HG02759 (cell line): ENCODE results near the gene ENDOD1.
"Not testable (repeated sequence)": the region's sequence is repeated elsewhere in the genome, so short reads cannot be mapped to it uniquely, and the experiment has no call there.

Source experiments
- ATAC-seq: cut with Tn5 transposase; IDR thresholded peaks from one replicate; pipeline ENCODE4 v1.9.1; 2021; ENCODE audit warnings: mild to moderate bottlenecking, moderate library complexity; ENCODE audit not compliant: unreplicated experiment

ENDOD1 gene

GRCh38 chr11:95089620-95090542, at the start of gene ENDOD1:
ENDOD1 (plus strand) TSS chr11:95089846; CDS start chr11:95089928, 82 bp downstream.
- ATAC-seq = peak; percentile 88

DNA sequence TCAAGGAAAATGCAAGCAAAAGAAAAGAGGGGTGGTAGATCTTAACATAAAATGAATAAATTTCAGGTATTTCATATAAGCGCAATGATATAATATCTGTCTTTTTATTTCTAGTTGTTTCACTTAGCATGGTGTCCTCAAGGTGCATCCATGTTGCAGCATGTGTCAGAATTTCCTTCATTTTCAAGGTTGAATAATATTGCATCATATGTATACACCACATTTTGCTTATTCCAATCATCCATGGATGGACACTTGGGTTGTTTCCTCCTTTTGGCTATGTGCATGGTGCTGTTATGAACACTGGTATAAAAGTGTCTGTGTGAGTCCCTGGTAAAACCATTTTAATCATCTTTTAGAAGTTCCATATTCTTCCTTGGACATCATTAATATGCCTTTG, 47.4 kb upstream of the ENDOD1 start:
- ATAC-seq = no peak

- ATAC-seq = no peak
These were observed 46.7 kb upstream of the ENDOD1 start for GRCh38 chr11:95042906-95043305.

- no peak for ATAC-seq
These were observed 45.6 kb upstream of the ENDOD1 start for GRCh38 chr11:95044010-95044409.

DNA sequence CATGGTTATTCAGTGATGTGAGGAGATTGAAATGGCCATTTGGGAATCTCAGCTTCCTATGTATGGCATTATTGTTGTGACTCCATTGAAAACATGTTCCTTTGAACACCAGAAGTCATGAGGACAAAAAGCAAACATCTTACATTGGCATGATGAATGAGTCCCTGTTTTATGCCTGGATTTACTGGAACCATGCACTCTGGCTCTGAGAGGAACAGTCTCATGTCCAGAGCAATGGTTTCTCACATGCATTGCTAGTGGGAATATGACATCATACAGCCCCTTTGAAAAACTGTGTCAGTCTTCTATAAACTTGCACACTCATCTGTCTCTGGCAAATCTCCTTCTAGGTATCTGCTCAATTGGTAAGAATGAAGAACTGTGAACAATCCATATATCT, 43.8 kb upstream of the ENDOD1 start:
- ATAC-seq = no peak

- ATAC-seq = not testable (repeated sequence)
These were observed 40.5 kb upstream of the ENDOD1 start, which contains the start of gene KDM4F for GRCh38 chr11:95049122-95049521. KDM4F (plus strand) TSS chr11:95049422.

DNA sequence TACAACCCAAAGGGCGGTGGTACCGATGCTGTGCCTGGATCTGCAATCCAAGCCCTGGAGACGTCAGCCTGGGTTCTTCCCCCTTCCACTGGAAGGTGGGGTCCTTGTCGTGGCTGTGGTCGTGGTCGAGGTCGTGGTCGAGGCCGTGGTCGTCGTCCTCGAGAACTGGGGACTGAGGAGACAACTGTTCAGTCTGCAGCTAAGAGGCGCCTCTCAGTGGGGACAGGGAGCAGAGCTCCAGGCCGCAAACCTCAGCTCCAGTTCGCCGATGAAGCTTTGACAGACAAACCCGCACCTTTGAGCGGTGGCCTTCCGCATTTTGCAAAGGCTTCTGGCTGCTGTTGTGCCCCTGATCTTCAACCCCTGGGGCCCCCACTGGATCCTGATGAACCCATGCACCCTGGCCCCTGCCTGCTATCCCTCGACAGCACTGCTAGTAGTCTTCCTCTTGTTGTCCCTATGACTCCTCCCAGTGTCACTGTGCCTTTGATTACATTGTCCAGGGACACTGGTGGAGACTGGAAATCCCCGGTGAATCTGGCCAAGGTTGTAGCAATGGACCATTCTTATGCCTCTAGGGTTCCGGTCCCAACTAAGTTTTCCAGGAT, 38.9 kb upstream of the ENDOD1 start:
- ATAC-seq = no peak

- ATAC-seq = no peak
These were observed 35.3 kb upstream of the ENDOD1 start for GRCh38 chr11:95054356-95054755.

- peak; percentile 98 for ATAC-seq
These were observed 34.3 kb upstream of the ENDOD1 start for GRCh38 chr11:95055283-95055897.

- no peak for ATAC-seq
These were observed 31.7 kb upstream of the ENDOD1 start for GRCh38 chr11:95057959-95058358.

GRCh38 chr11:95058621-95059020, 31.0 kb upstream of the ENDOD1 start:
- ATAC-seq = no peak

DNA sequence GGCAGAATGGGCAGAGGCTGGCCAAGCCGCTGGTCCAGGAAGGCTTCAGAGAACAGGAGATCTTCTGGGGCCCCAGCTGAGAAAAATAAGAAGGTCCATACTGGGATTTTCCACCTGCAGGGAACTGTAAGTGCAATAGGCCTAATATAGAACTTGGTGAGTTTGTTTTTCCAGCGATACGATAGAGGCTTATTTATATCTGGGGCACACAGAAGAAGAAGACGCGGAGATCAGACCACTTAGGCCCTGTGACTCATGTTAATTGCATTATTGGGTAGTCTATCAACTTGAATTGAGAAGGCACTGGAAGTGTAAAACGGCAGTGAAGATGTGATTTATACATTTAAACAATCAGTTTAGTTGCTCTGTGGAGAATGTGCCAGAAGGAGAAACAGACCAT, 30.6 kb upstream of the ENDOD1 start:
- ATAC-seq = no peak

DNA sequence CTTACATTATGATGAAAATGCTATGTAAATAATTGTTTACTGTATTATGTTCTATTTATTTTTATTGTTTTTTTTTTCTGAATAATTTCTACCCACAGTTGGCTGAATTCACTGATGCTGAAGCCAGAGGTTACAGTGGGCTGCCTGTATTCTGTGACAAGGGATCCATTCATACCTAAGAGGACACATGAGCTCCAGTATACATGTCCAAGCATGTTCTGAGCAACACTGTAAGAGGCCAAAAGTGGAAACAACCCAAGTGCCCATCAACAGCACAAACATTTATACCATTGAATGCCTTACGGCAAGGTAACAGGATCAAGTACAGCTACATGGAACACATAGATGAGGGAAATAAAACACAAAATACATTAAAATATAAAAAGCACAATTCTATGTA, 24.3 kb upstream of the ENDOD1 start:
- no peak for ATAC-seq

GRCh38 chr11:95066716-95067038, 23.0 kb upstream of the ENDOD1 start, which contains the start of gene SRSF8:
SRSF8 (plus strand) TSS chr11:95066919; CDS start chr11:95067227, 308 bp downstream.
- peak; percentile 44 for ATAC-seq

GRCh38 chr11:95067039-95067840, 22.4 kb upstream of the ENDOD1 start:
- ATAC-seq = peak; percentile 72

GRCh38 chr11:95067841-95068219, 21.8 kb upstream of the ENDOD1 start:
- ATAC-seq = no peak

- ATAC-seq = peak; percentile 64
These were observed 21.1 kb upstream of the ENDOD1 start for GRCh38 chr11:95068549-95068948.

DNA sequence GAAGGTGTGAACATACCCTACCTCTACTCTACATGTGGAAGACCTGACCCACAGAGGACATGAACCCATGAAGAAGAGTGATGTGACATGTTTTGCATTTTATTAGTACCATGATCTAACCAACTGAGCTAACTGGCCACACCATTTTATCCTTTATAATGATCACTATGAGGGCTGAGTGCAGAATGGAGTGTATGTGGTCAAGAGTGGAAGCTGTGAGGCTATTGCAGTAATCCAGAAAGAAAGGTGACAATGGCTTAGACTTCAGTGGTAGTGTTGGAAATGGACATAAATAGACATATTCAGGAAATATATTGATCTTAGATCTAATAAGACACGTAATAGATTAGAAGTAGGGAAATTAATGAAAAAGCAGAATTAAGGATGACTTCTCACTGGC, 19.2 kb upstream of the ENDOD1 start:
- ATAC-seq = no peak

- ATAC-seq = no peak
These were observed 16.7 kb upstream of the ENDOD1 start for GRCh38 chr11:95072948-95073347.

DNA sequence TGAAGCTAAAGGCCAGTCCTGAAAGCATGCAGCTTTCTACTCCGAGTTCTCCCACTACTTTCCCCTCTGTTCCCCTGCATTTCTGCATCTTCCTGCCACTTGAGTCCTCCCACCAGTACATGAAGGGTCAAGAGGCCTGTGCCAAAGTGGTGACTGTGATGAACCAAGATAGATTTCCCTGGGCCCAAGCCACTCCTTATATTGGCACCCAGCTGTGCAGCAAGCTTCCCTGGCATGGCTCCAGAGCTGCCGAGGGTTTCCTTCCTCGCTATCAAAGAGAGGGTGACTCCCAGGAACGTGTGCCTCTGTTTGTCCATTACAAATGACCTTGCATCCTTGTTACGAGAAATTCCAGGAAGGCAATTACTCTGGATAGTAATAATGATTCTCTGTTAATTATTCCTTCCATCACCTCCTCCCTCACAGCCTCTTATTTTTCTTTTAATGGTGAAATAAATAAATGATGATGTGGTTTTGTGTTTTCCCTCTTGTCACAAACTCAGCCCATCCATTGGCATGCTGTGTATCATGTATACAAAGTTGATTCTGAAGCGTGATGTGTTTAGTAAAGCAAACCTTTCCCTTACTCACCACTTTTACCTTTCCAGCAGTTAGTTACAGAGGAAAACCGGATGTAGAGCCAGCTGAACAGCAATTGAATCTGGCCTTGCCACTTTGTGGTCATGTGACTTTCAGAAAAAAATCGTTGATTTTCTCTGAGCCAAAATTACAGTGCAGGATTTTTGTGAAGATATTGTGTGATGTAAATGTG, 14.7 kb upstream of the ENDOD1 start:
- no peak for ATAC-seq
